ENCODE measurements around the gene SMYD3.
"Not testable (repeated sequence)": the region's sequence is repeated elsewhere in the genome, so short reads cannot be mapped to it uniquely, and the experiment has no call there.

The SMYD3 gene

GRCh38 chr1:246382589-246383238 is 124.4 kb downstream of the SMYD3 start:
- in situ Hi-C loops (cut with MboI; ENCODE audit: low pct_unique_long_range_greater_than_20kb, low sequenced_read_pairs): no loop called here

GRCh38 chr1:246381452-246381851 is 125.6 kb downstream of the SMYD3 start:
- in situ Hi-C loops (cut with MboI; ENCODE audit: low pct_unique_long_range_greater_than_20kb, low sequenced_read_pairs): no loop called here
- DNase-seq: no peak

More at GRCh38 chr1:246382589-246383238, 124.4 kb downstream of the SMYD3 start:
- DNase-seq: no peak

- DNase-seq: no peak
- in situ Hi-C loops (cut with MboI; ENCODE audit: low pct_unique_long_range_greater_than_20kb, low sequenced_read_pairs): no loop called here
These were observed 129.4 kb downstream of the SMYD3 start for GRCh38 chr1:246377625-246378153.

GRCh38 chr1:246373828-246374569 is 133.1 kb downstream of the SMYD3 start:
- in situ Hi-C loops (cut with MboI; ENCODE audit: low pct_unique_long_range_greater_than_20kb, low sequenced_read_pairs): no loop called here
- DNase-seq: no peak

GRCh38 chr1:246372559-246372958 is 134.5 kb downstream of the SMYD3 start:
- in situ Hi-C loops (cut with MboI; ENCODE audit: low pct_unique_long_range_greater_than_20kb, low sequenced_read_pairs): no loop called here
- DNase-seq: no peak

GRCh38 chr1:246367041-246367440 is 140.0 kb downstream of the SMYD3 start:
- no peak for DNase-seq
- in situ Hi-C loops (cut with MboI; ENCODE audit: low pct_unique_long_range_greater_than_20kb, low sequenced_read_pairs): no loop called here

- in situ Hi-C loops (cut with MboI; ENCODE audit: low pct_unique_long_range_greater_than_20kb, low sequenced_read_pairs): no loop called here
- DNase-seq: no peak
These were observed 141.4 kb downstream of the SMYD3 start for GRCh38 chr1:246365708-246366107.

GRCh38 chr1:246364415-246364941 is 142.6 kb downstream of the SMYD3 start:
- no peak for DNase-seq
- in situ Hi-C loops (cut with MboI; ENCODE audit: low pct_unique_long_range_greater_than_20kb, low sequenced_read_pairs): no loop called here

GRCh38 chr1:246357014-246357598 is 150.0 kb downstream of the SMYD3 start:
- DNase-seq; in situ Hi-C loops (cut with MboI; ENCODE audit: low pct_unique_long_range_greater_than_20kb, low sequenced_read_pairs): not testable (repeated sequence)

- DNase-seq: peak; percentile 32
These were observed 151.5 kb downstream of the SMYD3 start for GRCh38 chr1:246355411-246356230.

GRCh38 chr1:246351721-246352120 is 155.4 kb downstream of the SMYD3 start:
- no peak for DNase-seq
- in situ Hi-C loops (cut with MboI; ENCODE audit: low pct_unique_long_range_greater_than_20kb, low sequenced_read_pairs): no loop called here

More at GRCh38 chr1:246355411-246356230, 151.5 kb downstream of the SMYD3 start:
- in situ Hi-C loops (cut with MboI; ENCODE audit: low pct_unique_long_range_greater_than_20kb, low sequenced_read_pairs): no loop called here

- in situ Hi-C loops (cut with MboI; ENCODE audit: low pct_unique_long_range_greater_than_20kb, low sequenced_read_pairs): no loop called here
- DNase-seq: no peak
These were observed 156.3 kb downstream of the SMYD3 start for GRCh38 chr1:246350745-246351144.

- DNase-seq: no peak
These were observed 163.1 kb downstream of the SMYD3 start for GRCh38 chr1:246343937-246344336.

GRCh38 chr1:246343251-246343650 is 163.8 kb downstream of the SMYD3 start:
- no peak for DNase-seq
- in situ Hi-C loops (cut with MboI; ENCODE audit: low pct_unique_long_range_greater_than_20kb, low sequenced_read_pairs): no loop called here

More at GRCh38 chr1:246343937-246344336, 163.1 kb downstream of the SMYD3 start:
- in situ Hi-C loops (cut with MboI; ENCODE audit: low pct_unique_long_range_greater_than_20kb, low sequenced_read_pairs): no loop called here

- in situ Hi-C loops (cut with MboI; ENCODE audit: low pct_unique_long_range_greater_than_20kb, low sequenced_read_pairs): no loop called here
- no peak for DNase-seq
These were observed 168.5 kb downstream of the SMYD3 start for GRCh38 chr1:246338546-246338945.

GRCh38 chr1:246338098-246338497 is 169.0 kb downstream of the SMYD3 start:
- in situ Hi-C loops (cut with MboI; ENCODE audit: low pct_unique_long_range_greater_than_20kb, low sequenced_read_pairs): no loop called here
- DNase-seq: no peak

- in situ Hi-C loops (cut with MboI; ENCODE audit: low pct_unique_long_range_greater_than_20kb, low sequenced_read_pairs): no loop called here
- no peak for DNase-seq
These were observed 171.9 kb downstream of the SMYD3 start for GRCh38 chr1:246335151-246335550.

GRCh38 chr1:246333855-246334254 is 173.2 kb downstream of the SMYD3 start:
- no peak for DNase-seq
- in situ Hi-C loops (cut with MboI; ENCODE audit: low pct_unique_long_range_greater_than_20kb, low sequenced_read_pairs): no loop called here

GRCh38 chr1:246332078-246332477 is 175.0 kb downstream of the SMYD3 start:
- DNase-seq: no peak
- in situ Hi-C loops (cut with MboI; ENCODE audit: low pct_unique_long_range_greater_than_20kb, low sequenced_read_pairs): no loop called here

Data from KBM-7 (cell line).